ENCODE data around the gene STARD5. TPM values are rescaled to one million over a fixed set of nuclear protein-coding genes. Genes with fewer than 3 reads are reported as not detected.

STARD5 gene
- total and polyA plus RNA-seq, 8 donors = 3.8 to 6.6 (median 5.2) TPM

DNA sequence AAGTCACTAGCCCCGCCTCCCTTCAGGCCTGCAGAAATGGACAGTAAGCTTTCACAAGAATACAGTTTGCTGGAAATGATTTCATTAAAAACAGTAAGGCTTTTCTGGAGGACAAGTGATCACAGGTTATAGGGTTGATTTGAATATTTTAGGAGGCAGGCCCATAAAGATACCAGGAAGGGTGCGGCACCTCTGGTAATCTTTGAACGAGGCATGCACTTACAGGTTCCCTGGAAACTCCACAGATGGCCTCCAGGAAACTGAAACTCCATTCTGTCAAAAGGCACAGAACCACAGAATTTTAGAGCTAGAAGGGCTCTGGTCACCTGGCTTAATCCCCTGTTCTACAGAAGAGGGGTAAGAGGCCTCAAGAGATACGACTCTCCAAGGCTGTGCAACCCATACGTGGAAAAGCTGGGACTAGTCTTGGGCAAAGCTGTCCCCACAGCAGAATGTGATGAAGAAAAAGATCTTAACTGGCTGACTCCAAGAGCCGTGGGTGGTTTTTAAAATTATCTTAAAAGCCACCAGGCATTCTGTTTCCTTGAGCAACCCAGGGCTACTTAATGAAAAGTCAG lies 1.2 kb downstream of the STARD5 start:
- no peaks in the 10 kb centered on the region for H3K9me3 ChIP-seq
- H3K27me3 ChIP-seq = no peaks in the 10 kb centered on the region
- no peak for ATAC-seq
- peaks cover 0 to 20% of the 10 kb centered on the region in 2 donors for H3K36me3 ChIP-seq
- intact Hi-C loops (cut with DNase I) = no loop called here
- peaks cover 10 to 33% of the 10 kb centered on the region in 2 donors for H3K4me1 ChIP-seq
- DNase-seq = no peak
- peak overlapping the region in 1 of 2 donors; percentile 72 for H3K4me3 ChIP-seq
- H3K27ac ChIP-seq = no peak overlapping the region
- TF ChIP-seq, protein P1, sequence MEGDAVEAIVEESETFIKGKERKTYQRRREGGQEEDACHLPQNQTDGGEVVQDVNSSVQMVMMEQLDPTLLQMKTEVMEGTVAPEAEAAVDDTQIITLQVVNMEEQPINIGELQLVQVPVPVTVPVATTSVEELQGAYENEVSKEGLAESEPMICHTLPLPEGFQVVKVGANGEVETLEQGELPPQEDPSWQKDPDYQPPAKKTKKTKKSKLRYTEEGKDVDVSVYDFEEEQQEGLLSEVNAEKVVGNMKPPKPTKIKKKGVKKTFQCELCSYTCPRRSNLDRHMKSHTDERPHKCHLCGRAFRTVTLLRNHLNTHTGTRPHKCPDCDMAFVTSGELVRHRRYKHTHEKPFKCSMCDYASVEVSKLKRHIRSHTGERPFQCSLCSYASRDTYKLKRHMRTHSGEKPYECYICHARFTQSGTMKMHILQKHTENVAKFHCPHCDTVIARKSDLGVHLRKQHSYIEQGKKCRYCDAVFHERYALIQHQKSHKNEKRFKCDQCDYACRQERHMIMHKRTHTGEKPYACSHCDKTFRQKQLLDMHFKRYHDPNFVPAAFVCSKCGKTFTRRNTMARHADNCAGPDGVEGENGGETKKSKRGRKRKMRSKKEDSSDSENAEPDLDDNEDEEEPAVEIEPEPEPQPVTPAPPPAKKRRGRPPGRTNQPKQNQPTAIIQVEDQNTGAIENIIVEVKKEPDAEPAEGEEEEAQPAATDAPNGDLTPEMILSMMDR (IDR thresholded peaks at IDR 0.05) = no peak

DNA sequence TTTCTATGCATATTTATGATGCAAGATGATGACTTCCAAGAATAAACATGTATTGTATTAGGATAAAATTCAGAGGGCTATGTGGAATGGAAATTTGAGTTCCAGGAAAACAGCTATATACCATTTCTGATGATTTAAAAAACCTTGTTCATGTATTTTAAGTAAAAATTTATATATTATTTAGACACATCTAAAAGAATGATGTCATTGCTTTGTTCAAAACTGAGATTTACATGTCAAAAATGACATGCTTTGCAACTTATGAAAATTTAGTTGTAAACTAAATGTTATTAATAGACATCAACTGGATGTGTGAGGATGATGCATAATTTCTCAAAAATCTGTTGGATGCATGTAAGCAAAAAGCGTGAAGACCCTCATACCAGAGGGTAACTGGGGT lies 2.3 kb downstream of the STARD5 start:
- H3K9me3 ChIP-seq = no peaks in the 10 kb centered on the region
- intact Hi-C loops (cut with DNase I) = no loop called here
- peaks cover 0 to 25% of the 10 kb centered on the region in 2 donors for H3K36me3 ChIP-seq
- no peak for ATAC-seq
- TF ChIP-seq, protein P1 (IDR thresholded peaks at IDR 0.05) = no peak
- no peak overlapping the region for H3K4me3 ChIP-seq
- H3K4me1 ChIP-seq = peaks cover 10 to 33% of the 10 kb centered on the region in 2 donors
- no peak overlapping the region for H3K27ac ChIP-seq
- DNase-seq = no peak
- no peaks in the 10 kb centered on the region for H3K27me3 ChIP-seq

DNA sequence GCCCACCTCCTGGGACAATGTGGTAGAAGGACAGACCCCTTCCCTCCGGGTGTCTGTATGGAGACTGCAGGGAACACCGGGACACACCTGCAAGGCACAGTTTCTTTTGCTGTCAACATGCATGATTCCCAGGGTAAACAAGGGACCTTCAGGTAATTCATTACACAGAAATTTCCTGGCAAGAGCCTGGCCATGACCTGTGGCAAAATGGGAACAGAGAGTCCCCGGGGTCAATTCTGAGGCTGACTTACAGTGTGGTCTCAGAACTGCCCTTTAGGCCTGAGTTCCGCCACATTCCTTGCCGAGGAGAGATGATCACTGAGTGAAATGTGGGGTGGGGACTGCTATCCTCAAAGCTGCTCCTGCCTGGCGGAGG lies 6.3 kb downstream of the STARD5 start:
- TF ChIP-seq, protein P1 (IDR thresholded peaks at IDR 0.05) = no peak
- H3K4me1 ChIP-seq = peaks cover 6 to 19% of the 10 kb centered on the region in 2 donors
- intact Hi-C loops (cut with DNase I) = no loop called here
- H3K4me3 ChIP-seq = no peak overlapping the region
- peaks cover 0 to 50% of the 10 kb centered on the region in 2 donors for H3K36me3 ChIP-seq
- ATAC-seq (no peak), DNase-seq (no peak)
- no peak overlapping the region for H3K27ac ChIP-seq
- no peaks in the 10 kb centered on the region for H3K9me3 ChIP-seq
- H3K27me3 ChIP-seq = no peaks in the 10 kb centered on the region

DNA sequence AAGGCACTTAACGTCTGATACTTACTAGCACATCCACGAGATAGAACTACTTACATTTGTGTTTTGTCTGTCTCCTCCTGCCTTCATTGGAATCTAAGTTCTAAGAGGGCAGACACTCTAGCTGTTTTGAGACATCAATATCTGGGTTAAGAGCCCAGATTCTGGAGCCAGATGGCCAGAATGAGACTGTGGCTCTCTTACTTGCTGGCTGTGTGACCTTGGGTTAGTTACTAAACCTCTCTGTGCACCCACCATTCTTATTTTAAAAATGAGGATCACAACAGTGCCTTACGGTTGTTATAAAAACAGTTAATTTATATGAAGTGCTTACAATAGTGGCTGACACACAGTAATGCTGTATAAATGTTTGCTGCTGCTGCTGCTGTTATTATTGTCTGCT lies 7.7 kb downstream of the STARD5 start:
- TF ChIP-seq, protein P1 (IDR thresholded peaks at IDR 0.05) = no peak
- H3K36me3 ChIP-seq = peaks cover 0 to 59% of the 10 kb centered on the region in 2 donors
- no peak for ATAC-seq
- no peak overlapping the region for H3K4me3 ChIP-seq
- intact Hi-C loops (cut with DNase I) = no loop called here
- no peak for DNase-seq
- no peaks in the 10 kb centered on the region for H3K27me3 ChIP-seq
- peaks cover 5 to 27% of the 10 kb centered on the region in 2 donors for H3K4me1 ChIP-seq
- no peak overlapping the region for H3K27ac ChIP-seq
- no peaks in the 10 kb centered on the region for H3K9me3 ChIP-seq

DNA sequence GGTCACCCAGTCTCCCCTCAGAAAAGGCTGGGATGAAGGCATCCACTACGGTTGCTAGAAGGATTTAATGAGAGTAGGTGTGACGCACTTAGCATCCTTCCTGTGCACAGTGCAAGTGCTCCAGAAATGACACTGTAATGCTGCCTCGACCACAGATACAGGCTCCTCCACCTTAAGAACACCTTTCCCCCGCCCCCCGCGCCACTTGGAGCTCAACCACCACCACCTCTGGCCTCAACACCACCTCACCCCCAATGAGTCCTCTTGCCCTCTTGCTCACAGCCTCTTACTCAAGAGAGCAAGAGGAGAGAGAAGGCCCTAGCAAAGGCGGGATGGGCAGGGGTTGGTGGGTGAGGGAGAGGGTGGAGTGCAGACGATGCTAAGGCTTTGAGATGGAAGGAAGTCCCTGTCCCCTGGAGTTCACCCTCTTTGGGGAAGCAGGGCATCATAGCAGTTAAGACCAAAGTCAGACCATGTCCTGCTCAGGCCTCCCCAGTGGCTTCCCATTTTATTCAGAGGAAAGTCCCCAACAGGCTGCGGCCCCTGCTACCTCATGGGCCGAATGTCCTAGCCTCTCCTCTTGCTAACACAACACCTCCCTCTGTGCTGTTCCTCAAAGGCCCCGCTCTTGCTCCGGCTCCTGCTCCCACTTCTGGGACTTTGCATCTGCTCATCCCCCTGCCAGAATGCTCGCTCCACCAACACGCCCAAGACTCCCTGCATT lies 8.3 kb downstream of the STARD5 start:
- TF ChIP-seq, protein P1 (IDR thresholded peaks at IDR 0.05) = no peak
- no peak overlapping the region for H3K27ac ChIP-seq
- no peak for ATAC-seq

More for the DNA sequence above, 8.3 kb downstream of the STARD5 start:
- DNase-seq = no peak
- H3K4me3 ChIP-seq = no peak overlapping the region
- no peaks in the 10 kb centered on the region for H3K9me3 ChIP-seq
- H3K27me3 ChIP-seq = no peaks in the 10 kb centered on the region
- peaks cover 5 to 33% of the 10 kb centered on the region in 2 donors for H3K4me1 ChIP-seq
- peaks cover 0 to 59% of the 10 kb centered on the region in 2 donors for H3K36me3 ChIP-seq
- intact Hi-C loops (cut with DNase I) = no loop called here
